Mucosa of rectum (tissue), 2 donors: Measurements from ENCODE around the gene MSI2.

Experiments used
- H3K27ac ChIP-seq, 2 donors: one replicate each; pipeline ENCODE4 v1.7.0; 2013; ENCODE audit warnings: inconsistent platforms in 2 of 2, low read depth in 2 of 2, low read length in 2 of 2
- H3K27me3 ChIP-seq, 2 donors: one replicate each; pipeline ENCODE4 v1.7.0; 2013; ENCODE audit warnings: low read length in 2 of 2; ENCODE audit not compliant: control insufficient read depth in 2 of 2, insufficient read depth in 2 of 2
- H3K36me3 ChIP-seq, 2 donors: one replicate each; pipeline ENCODE4 v1.7.0; 2013; ENCODE audit warnings: low read length in 2 of 2; ENCODE audit not compliant: control insufficient read depth in 2 of 2, insufficient read depth in 2 of 2
- H3K4me1 ChIP-seq, 2 donors: one replicate each; pipeline ENCODE4 v1.7.0; 2013; ENCODE audit warnings: low read length in 2 of 2, mild to moderate bottlenecking in 1 of 2; ENCODE audit not compliant: control insufficient read depth in 2 of 2, insufficient read depth in 2 of 2
- H3K4me3 ChIP-seq, 2 donors: one replicate each; pipeline ENCODE4 v1.7.0; 2013; ENCODE audit warnings: low read length in 2 of 2
- H3K9ac ChIP-seq, 2 donors: one replicate each; pipeline ENCODE4 v1.7.0; 2013; ENCODE audit warnings: low read length in 2 of 2, low read depth in 1 of 2, mild to moderate bottlenecking in 1 of 2
- H3K9me3 ChIP-seq, 2 donors: one replicate each; pipeline ENCODE4 v1.7.0; 2013; ENCODE audit warnings: low read length in 2 of 2; ENCODE audit not compliant: control insufficient read depth in 2 of 2
- donor health status: healthy.
- donor health status: Normal muscosa, but diverticular disease.

Gene MSI2

GRCh38 chr17:57553991-57554825, 297.9 kb downstream of the MSI2 start:
- H3K4me3 ChIP-seq, result no peak overlapping the region
- H3K27ac ChIP-seq, result no peak overlapping the region
- H3K9ac ChIP-seq, result no peak overlapping the region
- no peaks in the 10 kb centered on the region for H3K9me3 ChIP-seq
- peaks cover 0 to 7% of the 10 kb centered on the region in 2 donors for H3K4me1 ChIP-seq
- no peaks in the 10 kb centered on the region for H3K36me3 ChIP-seq
- H3K27me3 ChIP-seq, result no peaks in the 10 kb centered on the region

GRCh38 chr17:57554826-57555635, 298.7 kb downstream of the MSI2 start:
- no peaks in the 10 kb centered on the region for H3K27me3 ChIP-seq
- no peaks in the 10 kb centered on the region for H3K9me3 ChIP-seq
- no peaks in the 10 kb centered on the region for H3K36me3 ChIP-seq
- no peak overlapping the region for H3K27ac ChIP-seq
- no peak overlapping the region for H3K4me3 ChIP-seq
- peaks cover 0 to 7% of the 10 kb centered on the region in 2 donors for H3K4me1 ChIP-seq
- no peak overlapping the region for H3K9ac ChIP-seq

GRCh38 chr17:57555636-57556175, 299.4 kb downstream of the MSI2 start:
- Histone ChIP-seq H3K4me1 (peaks cover 0 to 7% of the 10 kb centered on the region in 2 donors), H3K36me3 (no peaks in the 10 kb centered on the region), H3K9ac (no peak overlapping the region), H3K4me3 (no peak overlapping the region), H3K9me3 (no peaks in the 10 kb centered on the region), H3K27me3 (no peaks in the 10 kb centered on the region), H3K27ac (no peak overlapping the region)

GRCh38 chr17:57556320-57556719, 300.0 kb downstream of the MSI2 start:
- no peaks in the 10 kb centered on the region for H3K9me3 ChIP-seq
- no peaks in the 10 kb centered on the region for H3K27me3 ChIP-seq
- no peak overlapping the region for H3K9ac ChIP-seq
- peaks cover 0 to 8% of the 10 kb centered on the region in 2 donors for H3K4me1 ChIP-seq
- no peak overlapping the region for H3K27ac ChIP-seq
- H3K4me3 ChIP-seq, result no peak overlapping the region
- no peaks in the 10 kb centered on the region for H3K36me3 ChIP-seq

GRCh38 chr17:57556977-57557376, 300.7 kb downstream of the MSI2 start:
- peaks cover 0 to 9% of the 10 kb centered on the region in 2 donors for H3K4me1 ChIP-seq
- H3K27ac ChIP-seq, result no peak overlapping the region

GRCh38 chr17:57557416-57557815, 301.1 kb downstream of the MSI2 start:
- H3K27ac ChIP-seq, result no peak overlapping the region
- no peaks in the 10 kb centered on the region for H3K9me3 ChIP-seq
- H3K36me3 ChIP-seq, result no peaks in the 10 kb centered on the region
- H3K9ac ChIP-seq, result no peak overlapping the region
- peaks cover 0 to 5% of the 10 kb centered on the region in 2 donors for H3K4me1 ChIP-seq
- H3K4me3 ChIP-seq, result no peak overlapping the region
- H3K27me3 ChIP-seq, result no peaks in the 10 kb centered on the region

More at GRCh38 chr17:57556977-57557376, 300.7 kb downstream of the MSI2 start:
- Histone ChIP-seq H3K4me3 (no peak overlapping the region), H3K27me3 (no peaks in the 10 kb centered on the region), H3K9me3 (no peaks in the 10 kb centered on the region), H3K36me3 (no peaks in the 10 kb centered on the region), H3K9ac (no peak overlapping the region)

- no peak overlapping the region for H3K9ac ChIP-seq
- peaks cover 0 to 5% of the 10 kb centered on the region in 2 donors for H3K4me1 ChIP-seq
- no peak overlapping the region for H3K27ac ChIP-seq
- H3K36me3 ChIP-seq, result no peaks in the 10 kb centered on the region
- H3K9me3 ChIP-seq, result no peaks in the 10 kb centered on the region
- H3K4me3 ChIP-seq, result no peak overlapping the region
- no peaks in the 10 kb centered on the region for H3K27me3 ChIP-seq
Observed at GRCh38 chr17:57557834-57558681, 301.7 kb downstream of the MSI2 start.

- Histone ChIP-seq H3K27ac (no peak overlapping the region), H3K9me3 (no peaks in the 10 kb centered on the region), H3K36me3 (no peaks in the 10 kb centered on the region), H3K27me3 (no peaks in the 10 kb centered on the region), H3K4me3 (no peak overlapping the region), H3K9ac (no peak overlapping the region), H3K4me1 (peaks cover 0 to 5% of the 10 kb centered on the region in 2 donors)
Observed at GRCh38 chr17:57559226-57559625, 302.9 kb downstream of the MSI2 start.

GRCh38 chr17:57559634-57560318, 303.5 kb downstream of the MSI2 start:
- Histone ChIP-seq H3K9ac (no peak overlapping the region), H3K27me3 (no peaks in the 10 kb centered on the region), H3K27ac (no peak overlapping the region), H3K4me3 (no peak overlapping the region), H3K36me3 (no peaks in the 10 kb centered on the region), H3K9me3 (no peaks in the 10 kb centered on the region), H3K4me1 (peaks cover 0 to 5% of the 10 kb centered on the region in 2 donors)
